Measurements from ENCODE around the gene VDR.

GRCh38 chr12:47909839-47910465 is 5.2 kb upstream of the VDR start:
- TF ChIP-seq, protein P1, sequence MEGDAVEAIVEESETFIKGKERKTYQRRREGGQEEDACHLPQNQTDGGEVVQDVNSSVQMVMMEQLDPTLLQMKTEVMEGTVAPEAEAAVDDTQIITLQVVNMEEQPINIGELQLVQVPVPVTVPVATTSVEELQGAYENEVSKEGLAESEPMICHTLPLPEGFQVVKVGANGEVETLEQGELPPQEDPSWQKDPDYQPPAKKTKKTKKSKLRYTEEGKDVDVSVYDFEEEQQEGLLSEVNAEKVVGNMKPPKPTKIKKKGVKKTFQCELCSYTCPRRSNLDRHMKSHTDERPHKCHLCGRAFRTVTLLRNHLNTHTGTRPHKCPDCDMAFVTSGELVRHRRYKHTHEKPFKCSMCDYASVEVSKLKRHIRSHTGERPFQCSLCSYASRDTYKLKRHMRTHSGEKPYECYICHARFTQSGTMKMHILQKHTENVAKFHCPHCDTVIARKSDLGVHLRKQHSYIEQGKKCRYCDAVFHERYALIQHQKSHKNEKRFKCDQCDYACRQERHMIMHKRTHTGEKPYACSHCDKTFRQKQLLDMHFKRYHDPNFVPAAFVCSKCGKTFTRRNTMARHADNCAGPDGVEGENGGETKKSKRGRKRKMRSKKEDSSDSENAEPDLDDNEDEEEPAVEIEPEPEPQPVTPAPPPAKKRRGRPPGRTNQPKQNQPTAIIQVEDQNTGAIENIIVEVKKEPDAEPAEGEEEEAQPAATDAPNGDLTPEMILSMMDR (conservative IDR thresholded peaks at IDR 0.05) = no peak
- no peak for TF ChIP-seq ZFX (IDR thresholded peaks at IDR 0.05)

All from C4-2B (cell line).